HTERT RPE-1 (cell line): ENCODE measurements around the gene TICAM2.
"Not testable (repeated sequence)": the region's sequence is repeated elsewhere in the genome, so short reads cannot be mapped to it uniquely, and the experiment has no call there.

Experiments used
- in situ Hi-C: fragments of 300-500 bp; cut with MboI; formaldehyde crosslinking; loops from 4 replicates; pipeline ENCODE4 v1.14.3; 2020; ENCODE audit warnings: low sequenced_read_pairs

The TICAM2 gene

GRCh38 chr5:115601701-115602590 is at the start of gene TICAM2:
Gene TICAM2, minus strand, starts transcription at chr5:115602479. Its CDS starts 21,223 bp downstream, at chr5:115581256.
- in situ Hi-C loops, result no loop called here

GRCh38 chr5:115649541-115649940 is 47.3 kb upstream of the TICAM2 start:
- in situ Hi-C loops, result no loop called here

- in situ Hi-C loops, result no loop called here
These were observed 45.8 kb upstream of the TICAM2 start for GRCh38 chr5:115648056-115648455.

- in situ Hi-C loops, result not testable (repeated sequence)
These were observed 43.1 kb upstream of the TICAM2 start for GRCh38 chr5:115645386-115645785.

GRCh38 chr5:115644046-115644445 is 41.8 kb upstream of the TICAM2 start:
- in situ Hi-C loops, result no loop called here

GRCh38 chr5:115641948-115642347 is 39.7 kb upstream of the TICAM2 start:
- in situ Hi-C loops, result no loop called here

GRCh38 chr5:115640274-115640673 is 38.0 kb upstream of the TICAM2 start:
- in situ Hi-C loops, result no loop called here

GRCh38 chr5:115639377-115639776 is 37.1 kb upstream of the TICAM2 start:
- in situ Hi-C loops, result no loop called here

- in situ Hi-C loops, result no loop called here
These were observed 35.2 kb upstream of the TICAM2 start for GRCh38 chr5:115637507-115637906.

GRCh38 chr5:115636008-115636407 is 33.7 kb upstream of the TICAM2 start:
- in situ Hi-C loops, result no loop called here

GRCh38 chr5:115634343-115635132 is 32.3 kb upstream of the TICAM2 start:
- in situ Hi-C loops, result no loop called here

- in situ Hi-C loops, result no loop called here
These were observed 27.6 kb upstream of the TICAM2 start for GRCh38 chr5:115629903-115630302.

- in situ Hi-C loops, result no loop called here
These were observed 25.1 kb upstream of the TICAM2 start for GRCh38 chr5:115627295-115627865.

GRCh38 chr5:115626445-115626823 is 24.2 kb upstream of the TICAM2 start:
- in situ Hi-C loops, result no loop called here

- in situ Hi-C loops, result no loop called here
These were observed 23.5 kb upstream of the TICAM2 start, which contains the start of gene TMED7 for GRCh38 chr5:115625579-115626444. Gene TMED7, minus strand, starts transcription at chr5:115626036. Its CDS starts 244 bp downstream, at chr5:115625792.

- in situ Hi-C loops, result no loop called here
These were observed 22.7 kb upstream of the TICAM2 start for GRCh38 chr5:115624994-115625393.

- in situ Hi-C loops, result no loop called here
These were observed 21.4 kb upstream of the TICAM2 start for GRCh38 chr5:115623658-115624057.

GRCh38 chr5:115621365-115621900 is 19.2 kb upstream of the TICAM2 start:
- in situ Hi-C loops, result no loop called here

- in situ Hi-C loops, result no loop called here
These were observed 14.6 kb upstream of the TICAM2 start for GRCh38 chr5:115616892-115617291.

GRCh38 chr5:115616472-115616871 is 14.2 kb upstream of the TICAM2 start:
- in situ Hi-C loops, result no loop called here
